NCI-H345 treated with DMSO at 0.1 percent for 48 hours (cell line): ENCODE measurements around the gene PAX3.

Source experiments
- DNase-seq: peaks from one replicate; lab custom pipeline; 2025; ENCODE audit not compliant: unreplicated experiment; lab: John Stamatoyannopoulos, UW

The PAX3 gene

GRCh38 chr2:222296911-222297599, 1.7 kb downstream of the PAX3 start:
- no peak for DNase-seq

- DNase-seq: no peak
Observed at GRCh38 chr2:222296311-222296741, 2.5 kb downstream of the PAX3 start.

GRCh38 chr2:222295368-222296062, 3.3 kb downstream of the PAX3 start:
- DNase-seq: no peak

- DNase-seq: no peak
Observed at GRCh38 chr2:222294996-222295367, 3.8 kb downstream of the PAX3 start.

GRCh38 chr2:222293660-222294630, 4.9 kb downstream of the PAX3 start:
- no peak for DNase-seq

- DNase-seq: no peak
Observed at GRCh38 chr2:222292149-222293134, 6.4 kb downstream of the PAX3 start.

GRCh38 chr2:222291485-222291841, 7.3 kb downstream of the PAX3 start:
- no peak for DNase-seq

GRCh38 chr2:222290736-222291484, 7.9 kb downstream of the PAX3 start:
- no peak for DNase-seq

- DNase-seq: no peak
Observed at GRCh38 chr2:222290401-222290735, 8.4 kb downstream of the PAX3 start.

- DNase-seq: no peak
Observed at GRCh38 chr2:222289278-222290160, 9.3 kb downstream of the PAX3 start.

- DNase-seq: no peak
Observed at GRCh38 chr2:222288590-222289277, 10.1 kb downstream of the PAX3 start.

GRCh38 chr2:222287862-222288479, 10.8 kb downstream of the PAX3 start:
- DNase-seq: no peak

- no peak for DNase-seq
Observed at GRCh38 chr2:222284466-222284865, 14.3 kb downstream of the PAX3 start.

GRCh38 chr2:222283634-222284033, 15.2 kb downstream of the PAX3 start:
- no peak for DNase-seq

GRCh38 chr2:222281506-222281905, 17.3 kb downstream of the PAX3 start:
- DNase-seq: no peak

GRCh38 chr2:222280795-222281194, 18.0 kb downstream of the PAX3 start:
- no peak for DNase-seq

GRCh38 chr2:222272446-222273015, 26.3 kb downstream of the PAX3 start:
- peak; percentile 10 for DNase-seq

- DNase-seq: no peak
Observed at GRCh38 chr2:222271854-222272253, 26.9 kb downstream of the PAX3 start.
